ENCODE data around the gene PJVK. TPM values are rescaled to one million over a fixed set of nuclear protein-coding genes. Genes with fewer than 3 reads are reported as not detected.

Gene PJVK
- total and polyA plus RNA-seq, 9 of the 15 experiments (the other 6 are each of a cell fraction or from before 2014, with no cell fraction given): 0.11 to 1.5 (median 0.73) TPM

DNA sequence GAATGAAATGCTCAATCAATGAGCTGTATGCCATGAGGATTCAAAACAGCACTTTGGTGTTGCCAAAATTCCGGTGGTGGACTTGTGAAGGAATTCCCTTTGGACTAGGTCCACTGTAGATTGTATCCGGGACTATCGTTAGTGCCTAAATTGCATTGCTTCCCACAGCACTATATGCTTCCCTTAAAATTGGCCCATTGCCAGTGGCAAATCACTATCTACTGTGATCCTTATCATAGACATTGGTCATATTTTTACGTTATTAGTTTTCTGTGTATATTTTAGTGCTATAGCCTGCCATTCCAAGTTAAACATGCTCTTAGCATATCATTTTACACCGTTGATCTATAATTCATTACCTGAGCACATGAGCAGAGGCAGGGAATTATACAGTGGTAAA, 1.7 kb downstream of the PJVK start:
- Histone ChIP-seq H3K36me3 (ENCODE audit: control insufficient read depth, insufficient read depth, low read length) (peaks cover 14% of the 10 kb centered on the region), H3K4me3 (no peak overlapping the region), H2AFZ (ENCODE audit: low read depth, low read length) (0 out of 2 replicates have a peak overlapping the region, but pooled peaks have one; percentile 28), H3K4me2 (ENCODE audit: insufficient read depth, low read length) (no peak overlapping the region; the same call in 1 of the 2 replicates), H4K20me1 (replicated peaks; ENCODE audit: control insufficient read depth, insufficient read depth, low read length) (0 out of 2 replicates have a peak, but pooled peaks cover 7% of the 10 kb centered on the region), H3K9me3 (replicated peaks; ENCODE audit: control insufficient read depth, insufficient read depth, low read depth, low read length) (no peaks in the 10 kb centered on the region), H3K79me2 (ENCODE audit: control insufficient read depth, insufficient read depth, low read length) (peaks cover 30% of the 10 kb centered on the region), H3K9me1 (ENCODE audit: control insufficient read depth, insufficient read depth, low read length) (no peaks in the 10 kb centered on the region), H3K4me1 (replicated peaks in 1 of 2; ENCODE audit: control insufficient read depth in 2 of 2, insufficient read depth in 2 of 2, low read length in 2 of 2) (peaks cover 14 to 21% of the 10 kb centered on the region in 2 experiments; a peak in 4 of 5 replicates), H3K9ac (ENCODE audit: insufficient read depth in 1 of 2, low read depth in 2 of 2, low read length in 2 of 2) (no peak overlapping the region), H3K27ac (ENCODE audit: extremely low read depth, low read depth, low read length) (no peak overlapping the region), H3K27me3 (ENCODE audit: control insufficient read depth in 2 of 2, insufficient read depth in 2 of 2, low read length in 2 of 2) (no peaks in the 10 kb centered on the region)
- BruUV-seq (replicated peaks): no TSS peak
- intact Hi-C loops (cut with micrococcal nuclease): no loop called here
- peak; percentile 98 for TF ChIP-seq NFIC (IDR thresholded peaks at IDR 0.05)
- no peak for TF ChIP-seq STAT5B (CRISPR knock-in tag; IDR thresholded peaks at IDR 0.05)
- peak; percentile 88 for TF ChIP-seq NFIX (CRISPR knock-in tag; IDR thresholded peaks at IDR 0.05; ENCODE audit: low read depth)
- FAIRE-seq (no peak), DNase-seq (ENCODE audit: extremely low read depth in 1 of 4, low spot score in 3 of 4) (no peak), ATAC-seq (no peak)
- in situ Hi-C loops (cut with MboI): no loop called here
- 41% methylated on average over 5 of the region's 5 CpGs for WGBS (ENCODE audit: insufficient coverage, low coverage, missing lambda C conversion rate)
- POLR2A ChIA-PET: interaction anchor here (1.0 kb wide), 1 partner anchor 22 kb away, joined by 3 read pairs; no protein-coding TSS in a partner anchor
- CTCF ChIA-PET (ENCODE audit: low intra/inter-chr PET ratio): no interaction called here

GRCh38 chr2:178455947-178456346, 4.8 kb downstream of the PJVK start:
- POLR2A ChIA-PET: interaction anchor here (0.6 kb wide), 1 partner anchor 22 kb away, joined by 3 read pairs; no protein-coding TSS in a partner anchor
- Histone ChIP-seq H3K9ac (ENCODE audit: insufficient read depth in 1 of 2, low read depth in 2 of 2, low read length in 2 of 2) (no peak overlapping the region), H3K27me3 (ENCODE audit: control insufficient read depth in 2 of 2, insufficient read depth in 2 of 2, low read length in 2 of 2) (no peaks in the 10 kb centered on the region), H3K4me3 (no peak overlapping the region), H3K27ac (ENCODE audit: extremely low read depth, low read depth, low read length) (no peak overlapping the region), H3K9me3 (replicated peaks; ENCODE audit: control insufficient read depth, insufficient read depth, low read depth, low read length) (no peaks in the 10 kb centered on the region), H3K79me2 (ENCODE audit: control insufficient read depth, insufficient read depth, low read length) (no peaks in the 10 kb centered on the region), H3K4me1 (replicated peaks in 1 of 2; ENCODE audit: control insufficient read depth in 2 of 2, insufficient read depth in 2 of 2, low read length in 2 of 2) (peaks cover 8 to 14% of the 10 kb centered on the region in 2 experiments; a peak in 4 of 5 replicates), H3K4me2 (ENCODE audit: insufficient read depth, low read length) (no peak overlapping the region), H3K36me3 (ENCODE audit: control insufficient read depth, insufficient read depth, low read length) (no peaks in the 10 kb centered on the region), H4K20me1 (replicated peaks; ENCODE audit: control insufficient read depth, insufficient read depth, low read length) (no peaks in the 10 kb centered on the region), H3K9me1 (ENCODE audit: control insufficient read depth, insufficient read depth, low read length) (no peaks in the 10 kb centered on the region), H2AFZ (ENCODE audit: low read depth, low read length) (no peak overlapping the region)
- FAIRE-seq: no peak
- no peak for ATAC-seq
- intact Hi-C loops (cut with micrococcal nuclease): no loop called here
- BruUV-seq (replicated peaks): no TSS peak
- 54% methylated on average over 5 of the region's 5 CpGs for WGBS (ENCODE audit: insufficient coverage, low coverage, missing lambda C conversion rate)
- no peak for DNase-seq (ENCODE audit: extremely low read depth in 1 of 4, low spot score in 3 of 4)
- in situ Hi-C loops (cut with MboI): no loop called here
- CTCF ChIA-PET (ENCODE audit: low intra/inter-chr PET ratio): no interaction called here
- TF ChIP-seq SREBF2 (CRISPR knock-in tag; IDR thresholded peaks at IDR 0.05) (no peak), SMARCB1 (IDR thresholded peaks at IDR 0.05; ENCODE audit: insufficient read length, low read depth) (no peak), ZNF583 (CRISPR knock-in tag; IDR thresholded peaks at IDR 0.05) (no peak), ZNF280B (CRISPR knock-in tag; IDR thresholded peaks at IDR 0.05) (no peak), CBX8 (IDR thresholded peaks at IDR 0.05; ENCODE audit: borderline replicate concordance, extremely low read depth, low read depth, low read length, poor library complexity, severe bottlenecking) (no peak), MEF2D (tag; conservative IDR thresholded peaks at IDR 0.05; ENCODE audit: low read depth) (no peak), POLR2B (IDR thresholded peaks at IDR 0.05; ENCODE audit: low read depth, partially characterized antibody) (no peak), RBM17 (IDR thresholded peaks at IDR 0.05; ENCODE audit: borderline replicate concordance, low read depth, low read length) (no peak), IRF2 (CRISPR knock-in tag; IDR thresholded peaks at IDR 0.05) (no peak), NELFE (IDR thresholded peaks at IDR 0.05; ENCODE audit: insufficient read depth, insufficient read length) (no peak)
- TF ChIP-seq, protein P1, sequence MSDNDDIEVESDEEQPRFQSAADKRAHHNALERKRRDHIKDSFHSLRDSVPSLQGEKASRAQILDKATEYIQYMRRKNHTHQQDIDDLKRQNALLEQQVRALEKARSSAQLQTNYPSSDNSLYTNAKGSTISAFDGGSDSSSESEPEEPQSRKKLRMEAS (CRISPR knock-in tag; IDR thresholded peaks at IDR 0.05): no peak

All from K562 (cell line).